ENCODE measurements around the gene MOCS3.

Gene MOCS3

GRCh38 chr20:50958615-50959542, at the start of gene MOCS3:
MOCS3 (plus strand) TSS chr20:50958818; CDS start chr20:50958843, 25 bp downstream.
- DNase-seq = peak; percentile 40 to 94 (median 85)

GRCh38 chr20:50909413-50909812, 49.2 kb upstream of the MOCS3 start:
- DNase-seq = no peak

- DNase-seq = no peak
Observed at GRCh38 chr20:50911030-50911429, 47.6 kb upstream of the MOCS3 start.

GRCh38 chr20:50911716-50912115, 46.9 kb upstream of the MOCS3 start:
- no peak for DNase-seq

GRCh38 chr20:50913690-50914375, 44.8 kb upstream of the MOCS3 start:
- DNase-seq = no peak

GRCh38 chr20:50915424-50915823, 43.2 kb upstream of the MOCS3 start:
- DNase-seq = no peak

- no peak for DNase-seq
Observed at GRCh38 chr20:50916257-50916656, 42.4 kb upstream of the MOCS3 start.

- no peak for DNase-seq
Observed at GRCh38 chr20:50916934-50917333, 41.7 kb upstream of the MOCS3 start.

GRCh38 chr20:50918403-50918802, 40.2 kb upstream of the MOCS3 start:
- no peak for DNase-seq

GRCh38 chr20:50919567-50919966, 39.1 kb upstream of the MOCS3 start:
- peak in 1 of 56 donors; percentile 29 for DNase-seq

GRCh38 chr20:50920997-50921396, 37.6 kb upstream of the MOCS3 start:
- DNase-seq = no peak

GRCh38 chr20:50921803-50922501, 36.7 kb upstream of the MOCS3 start:
- DNase-seq = no peak

- no peak for DNase-seq
Observed at GRCh38 chr20:50924261-50924920, 34.2 kb upstream of the MOCS3 start.

GRCh38 chr20:50926530-50926929, 32.1 kb upstream of the MOCS3 start:
- no peak for DNase-seq

- DNase-seq = no peak
Observed at GRCh38 chr20:50928469-50928868, 30.1 kb upstream of the MOCS3 start.

- peak in 55 of 56 donors; percentile 20 to 93 (median 79) for DNase-seq
Observed at GRCh38 chr20:50929299-50930138, 29.1 kb upstream of the MOCS3 start.

GRCh38 chr20:50930139-50930975, 28.3 kb upstream of the MOCS3 start:
- peak in 19 of 56 donors; percentile 8 to 49 (median 28) for DNase-seq

- DNase-seq = peak in 2 of 56 donors; percentile 72 to 77
Observed at GRCh38 chr20:50930976-50931305, 27.7 kb upstream of the MOCS3 start.

- DNase-seq = peak; percentile 43 to 97 (median 88)
Observed at GRCh38 chr20:50931306-50932015, 27.2 kb upstream of the MOCS3 start, which contains the start of gene ADNP. ADNP (minus strand) TSS chr20:50931437; CDS start chr20:50903996, 27,441 bp downstream.

Data from amygdala (tissue), 56 donors.